ENCODE results near the gene SLC35G3. TPM values are rescaled to one million over a fixed set of nuclear protein-coding genes. Genes with fewer than 3 reads are reported as not detected.
"Not testable (repeated sequence)": the region's sequence is repeated elsewhere in the genome, so short reads cannot be mapped to it uniquely, and the experiment has no call there.

The SLC35G3 gene
- total RNA-seq, 2 experiments from 2014 or later, result not detected

GRCh38 chr17:35235917-35236316, 41.7 kb upstream of the SLC35G3 start:
- peak overlapping the region; percentile 26 for H3K4me3 Mint-ChIP-seq
- H3K27ac Mint-ChIP-seq, result peak overlapping the region; percentile 100
- POLR2A ChIA-PET, result interaction anchor here (0.6 to 10.9 kb wide), 13 partner anchors 9 to 342 kb away, joined by 3 to 440 read pairs (median 4); partner anchors contain the start of genes PEX12 and SLFN12

DNA sequence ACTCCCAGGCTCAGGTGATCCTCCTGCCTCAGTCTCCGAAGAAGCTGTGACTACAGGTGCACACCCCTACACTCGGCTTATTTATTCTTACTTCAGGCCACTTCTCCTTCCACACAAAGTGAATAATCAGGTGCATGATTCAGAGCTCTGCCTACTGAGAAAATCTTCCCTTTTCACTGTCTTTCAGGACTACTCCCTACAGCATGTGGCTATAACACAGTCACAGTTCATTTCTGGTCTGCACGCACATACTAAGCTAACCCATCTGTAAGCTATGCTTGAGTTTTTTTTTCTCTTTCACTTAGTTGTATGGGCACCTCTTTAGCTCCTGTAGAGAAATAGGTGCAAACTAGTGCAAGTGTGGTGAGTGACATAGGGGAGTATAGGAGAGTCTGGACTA, 41.1 kb upstream of the SLC35G3 start:
- peaks cover 68% of the 10 kb centered on the region for H3K4me1 ChIP-seq (ENCODE audit: insufficient read depth, low read length)
- H3K27me3 Mint-ChIP-seq, result no peaks in the 10 kb centered on the region
- ChIA-PET CTCF (interaction anchor here (0.6 to 1.7 kb wide), 3 partner anchors 43 to 276 kb away, joined by 3 to 4 read pairs (median 3); no protein-coding TSS in a partner anchor), POLR2A (interaction anchor here (0.6 to 10.9 kb wide), 13 partner anchors 9 to 343 kb away, joined by 3 to 440 read pairs (median 4); partner anchors contain the start of genes PEX12 and SLFN12)
- no peaks in the 10 kb centered on the region for H3K36me3 ChIP-seq (ENCODE audit: insufficient read depth, low read length)
- H3K27me3 ChIP-seq (ENCODE audit: control insufficient read depth in 1 of 2, insufficient read depth in 2 of 2, low read length in 2 of 2), result no peaks in the 10 kb centered on the region
- H3K27ac ChIP-seq (ENCODE audit: low read depth in 1 of 2, low read length in 2 of 2), result no peak overlapping the region
- DNase-seq, result no peak
- peaks cover 37% of the 10 kb centered on the region for H3K36me3 Mint-ChIP-seq (ENCODE audit: low read depth)
- H3K9me3 Mint-ChIP-seq, result peaks cover 3% of the 10 kb centered on the region
- intact Hi-C loops (cut with DNase I, micrococcal nuclease), result no loop called here
- no peak for ATAC-seq (ENCODE audit: poor library complexity)
- no peak overlapping the region for H3K4me3 ChIP-seq (ENCODE audit: low read length)
- no peak for TF ChIP-seq CTCF (IDR thresholded peaks at IDR 0.05)
- peak overlapping the region; percentile 100 for H3K27ac Mint-ChIP-seq
- H3K9me3 ChIP-seq (ENCODE audit: control insufficient read depth in 1 of 2, insufficient read depth in 1 of 2, low read length in 2 of 2), result no peaks in the 10 kb centered on the region
- peaks cover 92% of the 10 kb centered on the region for H3K4me1 Mint-ChIP-seq (ENCODE audit: low read depth)
- peak overlapping the region; percentile 26 for H3K4me3 Mint-ChIP-seq

More at GRCh38 chr17:35235917-35236316, 41.7 kb upstream of the SLC35G3 start:
- ATAC-seq (ENCODE audit: poor library complexity) (peak; percentile 49), DNase-seq (peak in 3 of 14 experiments; percentile 25 to 39 (median 35))
- no peaks in the 10 kb centered on the region for H3K27me3 ChIP-seq (ENCODE audit: control insufficient read depth in 1 of 2, insufficient read depth in 2 of 2, low read length in 2 of 2)
- Mint-ChIP-seq H3K9me3 (peaks cover 3% of the 10 kb centered on the region), H3K27me3 (no peaks in the 10 kb centered on the region), H3K4me1 (ENCODE audit: low read depth) (peaks cover 87% of the 10 kb centered on the region), H3K36me3 (ENCODE audit: low read depth) (peaks cover 34% of the 10 kb centered on the region)
- intact Hi-C loops (cut with DNase I, micrococcal nuclease), result loop anchor here in 1 of 2 experiments (2.0 kb wide), 1 partner anchor 15 kb away; no protein-coding TSS in a partner anchor
- TF ChIP-seq CTCF (IDR thresholded peaks at IDR 0.05), result no peak
- H3K9me3 ChIP-seq (ENCODE audit: control insufficient read depth in 1 of 2, insufficient read depth in 1 of 2, low read length in 2 of 2), result no peaks in the 10 kb centered on the region
- H3K27ac ChIP-seq (ENCODE audit: low read depth in 1 of 2, low read length in 2 of 2), result peak overlapping the region in 1 of 2 donors; percentile 11
- H3K4me1 ChIP-seq (ENCODE audit: insufficient read depth, low read length), result peaks cover 74% of the 10 kb centered on the region
- CTCF ChIA-PET, result interaction anchor here (0.9 to 1.7 kb wide), 2 partner anchors 44 to 65 kb away, joined by 3 to 4 read pairs; no protein-coding TSS in a partner anchor
- H3K4me3 ChIP-seq (ENCODE audit: low read length), result no peak overlapping the region
- no peaks in the 10 kb centered on the region for H3K36me3 ChIP-seq (ENCODE audit: insufficient read depth, low read length)

- H3K9me3 ChIP-seq (ENCODE audit: control insufficient read depth in 1 of 2, insufficient read depth in 1 of 2, low read length in 2 of 2); H3K27me3 Mint-ChIP-seq; H3K4me3 Mint-ChIP-seq; H3K36me3 ChIP-seq (ENCODE audit: insufficient read depth, low read length); H3K27ac ChIP-seq (ENCODE audit: low read depth in 1 of 2, low read length in 2 of 2); H3K27me3 ChIP-seq (ENCODE audit: control insufficient read depth in 1 of 2, insufficient read depth in 2 of 2, low read length in 2 of 2); intact Hi-C loops (cut with DNase I, micrococcal nuclease); H3K4me3 ChIP-seq (ENCODE audit: low read length); DNase-seq; ATAC-seq (ENCODE audit: poor library complexity); H3K9me3 Mint-ChIP-seq: not testable (repeated sequence)
- Mint-ChIP-seq H3K4me1 (ENCODE audit: low read depth) (peaks cover 91% of the 10 kb centered on the region), H3K27ac (peak overlapping the region; percentile 100), H3K36me3 (ENCODE audit: low read depth) (peaks cover 38% of the 10 kb centered on the region)
- ChIA-PET POLR2A (interaction anchor here (0.8 to 10.9 kb wide), 5 partner anchors 11 to 46 kb away, joined by 4 to 440 read pairs (median 6); no protein-coding TSS in a partner anchor), CTCF (interaction anchor here (1.7 kb wide), 1 partner anchor 42 kb away, joined by 3 read pairs; no protein-coding TSS in a partner anchor)
- H3K4me1 ChIP-seq (ENCODE audit: insufficient read depth, low read length), result peaks cover 59% of the 10 kb centered on the region
Measured at GRCh38 chr17:35234315-35234714, 40.1 kb upstream of the SLC35G3 start.

Data from CD4-positive, alpha-beta T cell (primary cell).